Osteoblast (primary cell): ENCODE results near the gene KIFC1. TPM values are rescaled to one million over a fixed set of nuclear protein-coding genes. Genes with fewer than 3 reads are reported as not detected.
"Not testable (repeated sequence)": the region's sequence is repeated elsewhere in the genome, so short reads cannot be mapped to it uniquely, and the experiment has no call there.

Experiments used
- DNase-seq: peaks from one replicate; pipeline ENCODE4 v3.0.0; 2011; ENCODE audit warnings: low spot score, mixed read lengths; ENCODE audit not compliant: insufficient read length; ENCODE audit errors: missing footprints
- H2AFZ ChIP-seq: 2 replicates; pipeline ENCODE4 v1.6.0; 2011; ENCODE audit warnings: mild to moderate bottlenecking, low read length
- H3K27ac ChIP-seq: 2 replicates; pipeline ENCODE4 v1.5.1; 2011; ENCODE audit warnings: mild to moderate bottlenecking, low read depth, low read length, moderate library complexity
- H3K27me3 ChIP-seq: 2 replicates; pipeline ENCODE4 v1.6.0; 2012; ENCODE audit warnings: mild to moderate bottlenecking, control low read depth, inconsistent platforms, low read length, moderate library complexity; ENCODE audit not compliant: insufficient read depth
- H3K36me3 ChIP-seq: 2 replicates; pipeline ENCODE4 v1.5.1; 2011; ENCODE audit warnings: mild to moderate bottlenecking, low read length, control low read depth, moderate library complexity; ENCODE audit not compliant: insufficient read depth
- H3K4me1 ChIP-seq: 2 replicates; pipeline ENCODE4 v1.5.1; 2011; ENCODE audit warnings: mild to moderate bottlenecking, low read length, control low read depth, moderate library complexity; ENCODE audit not compliant: insufficient read depth
- H3K4me2 ChIP-seq: 2 replicates; pipeline ENCODE4 v1.6.0; 2011; ENCODE audit warnings: mild to moderate bottlenecking, low read length; ENCODE audit not compliant: insufficient read depth
- H3K4me3 ChIP-seq: fragments of 200-600 bp; sonication (generic); 3 replicates; pipeline ENCODE4 v1.5.1; 2012; ENCODE audit warnings: mild to moderate bottlenecking, low read length, inconsistent platforms; ENCODE audit not compliant: insufficient read depth
- H3K79me2 ChIP-seq: 2 replicates; pipeline ENCODE4 v1.6.0; 2012; ENCODE audit warnings: mild to moderate bottlenecking, low read length, control low read depth, inconsistent platforms; ENCODE audit not compliant: insufficient read depth
- H3K9me3 ChIP-seq: 2 replicates; pipeline ENCODE4 v1.5.1; 2011; ENCODE audit warnings: low read depth, low read length, control low read depth
- H4K20me1 ChIP-seq: 2 replicates; pipeline ENCODE4 v1.6.0; 2012; ENCODE audit warnings: mild to moderate bottlenecking, low read length, control low read depth; ENCODE audit not compliant: insufficient read depth
- total RNA-seq: library from RNA; depleted of rRNA; stranded (reverse); fragments of >200 nt; gene quantifications from 2 replicates; pipeline ENCODE4 v1.2.3, GENCODE V29; 2012
- TF ChIP-seq, protein P1 (sequence below): IDR thresholded peaks from 2 replicates; pipeline ENCODE4 v1.5.1; 2011; ENCODE audit warnings: mild to moderate bottlenecking, low read depth, low read length, moderate library complexity; ENCODE audit errors: extremely low read depth

Gene KIFC1
- total RNA-seq, 1 donor: 4.0 TPM

DNA sequence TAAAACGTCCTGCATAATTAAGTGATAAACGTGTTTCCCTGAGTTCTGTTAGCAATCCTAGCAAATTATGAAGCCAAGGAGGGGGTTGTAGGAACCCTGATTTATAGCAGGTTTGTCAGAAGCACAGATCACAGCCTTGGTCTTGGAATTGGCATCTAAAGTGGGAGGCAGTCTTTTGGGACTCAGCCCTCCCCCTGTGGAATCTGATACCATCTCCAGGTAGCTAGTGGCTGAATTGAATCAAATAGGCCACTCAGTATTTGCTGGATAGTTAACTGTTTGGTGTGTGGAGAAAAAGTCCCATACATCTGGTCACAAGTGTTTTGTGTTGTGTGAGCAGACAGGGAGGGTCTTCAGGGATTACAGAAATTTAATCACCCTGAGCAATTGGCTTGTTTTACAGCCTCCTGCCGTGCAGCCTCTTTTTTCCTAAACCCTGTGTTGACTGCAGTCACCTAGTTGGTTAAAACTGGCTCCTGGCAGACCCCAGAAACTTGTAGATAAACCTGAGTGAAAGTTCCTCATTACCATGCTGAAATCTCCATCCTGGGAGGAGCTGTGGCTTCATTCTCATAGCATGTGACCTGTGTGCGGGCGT, 19.0 kb upstream of the KIFC1 start:
- Histone ChIP-seq H3K27ac (no peak overlapping the region), H3K4me3 (no peak overlapping the region), H3K36me3 (no peaks in the 10 kb centered on the region), H3K79me2 (no peaks in the 10 kb centered on the region), H2AFZ (no peak overlapping the region), H3K27me3 (no peaks in the 10 kb centered on the region), H3K4me2 (no peak overlapping the region), H3K4me1 (peaks cover 25% of the 10 kb centered on the region), H3K9me3 (no peaks in the 10 kb centered on the region), H4K20me1 (no peaks in the 10 kb centered on the region)
- DNase-seq: peak; percentile 1
- TF ChIP-seq, protein P1, sequence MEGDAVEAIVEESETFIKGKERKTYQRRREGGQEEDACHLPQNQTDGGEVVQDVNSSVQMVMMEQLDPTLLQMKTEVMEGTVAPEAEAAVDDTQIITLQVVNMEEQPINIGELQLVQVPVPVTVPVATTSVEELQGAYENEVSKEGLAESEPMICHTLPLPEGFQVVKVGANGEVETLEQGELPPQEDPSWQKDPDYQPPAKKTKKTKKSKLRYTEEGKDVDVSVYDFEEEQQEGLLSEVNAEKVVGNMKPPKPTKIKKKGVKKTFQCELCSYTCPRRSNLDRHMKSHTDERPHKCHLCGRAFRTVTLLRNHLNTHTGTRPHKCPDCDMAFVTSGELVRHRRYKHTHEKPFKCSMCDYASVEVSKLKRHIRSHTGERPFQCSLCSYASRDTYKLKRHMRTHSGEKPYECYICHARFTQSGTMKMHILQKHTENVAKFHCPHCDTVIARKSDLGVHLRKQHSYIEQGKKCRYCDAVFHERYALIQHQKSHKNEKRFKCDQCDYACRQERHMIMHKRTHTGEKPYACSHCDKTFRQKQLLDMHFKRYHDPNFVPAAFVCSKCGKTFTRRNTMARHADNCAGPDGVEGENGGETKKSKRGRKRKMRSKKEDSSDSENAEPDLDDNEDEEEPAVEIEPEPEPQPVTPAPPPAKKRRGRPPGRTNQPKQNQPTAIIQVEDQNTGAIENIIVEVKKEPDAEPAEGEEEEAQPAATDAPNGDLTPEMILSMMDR: no peak

DNA sequence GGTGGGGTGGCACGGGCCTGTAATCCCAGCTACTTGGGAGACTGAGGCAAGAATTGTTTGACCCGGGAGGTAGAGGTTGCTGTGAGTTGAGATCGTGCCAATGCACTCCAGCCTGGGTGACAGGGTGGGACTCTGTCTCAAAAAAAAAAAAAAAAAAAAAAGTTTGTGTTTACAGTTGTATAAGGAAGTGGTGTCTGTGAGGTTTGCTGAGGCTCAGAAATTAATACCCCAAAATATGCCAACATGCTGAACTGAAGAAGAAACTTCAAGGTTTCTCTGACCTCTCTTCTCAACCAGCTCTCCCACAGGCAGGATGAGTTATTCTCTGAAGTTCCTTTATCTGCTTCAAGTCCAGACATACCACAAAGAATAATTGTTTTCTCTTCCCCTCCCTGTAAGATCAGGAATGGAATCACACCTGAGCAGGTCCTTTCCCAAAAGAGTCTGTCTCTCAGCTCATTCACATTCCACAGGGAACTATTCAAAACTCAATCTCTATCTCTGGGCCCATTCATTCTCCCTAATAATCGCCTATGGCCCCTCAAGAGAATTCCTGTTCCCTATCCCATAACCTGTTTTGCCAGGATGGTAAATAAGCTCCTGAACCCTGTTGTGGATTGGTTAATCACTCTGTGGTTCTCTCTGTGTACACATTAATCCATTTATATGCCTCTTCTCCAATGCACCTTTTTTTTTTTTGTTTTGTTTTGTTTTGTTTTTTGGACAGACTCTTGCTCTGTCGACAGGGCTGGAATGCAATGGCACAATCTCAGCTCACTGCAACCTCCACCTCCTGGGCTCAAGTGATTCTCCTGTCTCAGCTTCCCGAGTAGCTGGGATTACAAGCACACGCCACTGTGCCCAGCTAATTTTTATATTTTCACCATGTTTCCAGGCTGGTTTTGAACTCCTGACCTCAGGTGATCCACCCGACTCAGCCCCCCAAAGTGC, 17.4 kb upstream of the KIFC1 start:
- DNase-seq: peak; percentile 26
- no peaks in the 10 kb centered on the region for H3K79me2 ChIP-seq
- no peaks in the 10 kb centered on the region for H4K20me1 ChIP-seq
- H3K4me2 ChIP-seq: no peak overlapping the region
- H3K4me1 ChIP-seq: peaks cover 26% of the 10 kb centered on the region
- TF ChIP-seq, protein P1: no peak
- H2AFZ ChIP-seq: no peak overlapping the region
- no peaks in the 10 kb centered on the region for H3K36me3 ChIP-seq
- no peak overlapping the region for H3K27ac ChIP-seq
- no peaks in the 10 kb centered on the region for H3K27me3 ChIP-seq
- no peaks in the 10 kb centered on the region for H3K9me3 ChIP-seq
- H3K4me3 ChIP-seq: no peak overlapping the region

DNA sequence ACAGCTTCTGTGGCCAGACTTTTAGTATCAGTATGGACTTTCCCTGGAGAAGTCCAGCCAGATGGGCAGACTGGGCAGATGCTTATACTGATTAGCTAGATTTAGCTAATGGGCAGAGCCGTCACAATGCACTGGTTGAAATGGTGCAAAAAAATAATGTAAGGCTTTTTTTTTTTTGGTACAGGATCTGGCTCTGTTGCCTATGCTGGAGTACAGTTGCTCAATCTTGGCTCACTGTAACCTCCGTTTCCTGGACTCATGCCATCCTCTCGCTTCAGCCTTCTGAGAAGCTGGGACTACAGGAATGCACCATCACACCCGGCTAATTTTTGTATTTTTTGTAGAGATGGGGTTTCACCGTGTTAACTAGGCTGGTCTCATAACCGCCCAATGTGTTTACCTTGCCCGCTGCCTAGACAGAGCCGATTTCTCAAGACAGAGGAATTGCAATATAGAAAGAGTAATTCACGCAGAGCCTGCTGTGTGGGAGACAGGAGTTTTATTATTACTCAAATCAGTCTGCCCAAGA, 16.4 kb upstream of the KIFC1 start:
- DNase-seq: no peak
- H2AFZ ChIP-seq: peak overlapping the region; percentile 39
- peaks cover 26% of the 10 kb centered on the region for H3K4me1 ChIP-seq
- H3K36me3 ChIP-seq: no peaks in the 10 kb centered on the region
- H4K20me1 ChIP-seq: no peaks in the 10 kb centered on the region
- H3K27me3 ChIP-seq: no peaks in the 10 kb centered on the region
- no peaks in the 10 kb centered on the region for H3K79me2 ChIP-seq
- peak overlapping the region; percentile 74 for H3K4me2 ChIP-seq
- peak overlapping the region; percentile 29 for H3K4me3 ChIP-seq
- H3K9me3 ChIP-seq: no peaks in the 10 kb centered on the region
- TF ChIP-seq, protein P1: no peak
- H3K27ac ChIP-seq: peak overlapping the region; percentile 65

DNA sequence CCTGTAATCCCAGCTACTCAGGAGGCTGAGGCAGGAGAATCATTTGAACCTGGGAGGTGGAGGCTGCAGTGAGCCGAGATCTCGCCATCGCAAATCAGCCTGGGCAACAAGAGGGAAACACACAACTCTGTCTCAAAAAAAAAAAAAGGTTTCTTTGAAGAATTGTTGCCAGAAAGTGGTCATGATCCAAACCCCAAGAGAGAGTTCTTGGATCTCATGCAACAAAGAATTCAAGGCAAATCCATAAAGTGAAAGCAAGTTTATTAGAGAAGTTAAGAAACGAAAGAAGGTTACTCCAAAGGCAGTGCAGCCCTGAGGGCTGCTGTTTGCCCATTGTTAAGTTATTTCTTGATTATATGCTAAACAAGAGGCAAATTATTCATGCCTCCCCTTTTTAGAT, 14.5 kb upstream of the KIFC1 start:
- Histone ChIP-seq H3K4me1 (peaks cover 26% of the 10 kb centered on the region), H2AFZ (peak overlapping the region; percentile 36), H4K20me1 (no peaks in the 10 kb centered on the region), H3K4me3 (no peak overlapping the region), H3K9me3 (no peaks in the 10 kb centered on the region), H3K27ac (no peak overlapping the region), H3K36me3 (no peaks in the 10 kb centered on the region), H3K79me2 (no peaks in the 10 kb centered on the region), H3K27me3 (no peaks in the 10 kb centered on the region), H3K4me2 (peak overlapping the region; percentile 64)
- no peak for DNase-seq
- TF ChIP-seq, protein P1: no peak

DNA sequence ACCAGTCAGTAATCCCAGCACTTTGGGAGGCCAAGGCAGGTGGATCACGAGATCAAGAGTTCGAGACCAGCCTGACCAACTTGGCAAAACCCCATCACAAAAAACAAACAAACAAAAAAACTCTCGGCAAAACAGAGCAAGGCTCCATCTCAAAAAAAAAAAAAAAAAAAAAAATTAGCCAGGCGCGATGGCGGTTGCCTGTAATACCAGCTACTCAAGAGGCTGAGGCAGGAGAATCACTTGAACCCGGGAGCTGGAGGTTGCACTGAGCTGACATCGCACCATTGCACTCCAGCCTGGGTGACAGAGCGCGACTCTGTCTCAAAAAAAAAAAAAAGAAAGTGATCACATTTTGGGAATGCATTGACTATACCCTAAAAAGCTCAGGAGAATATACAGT, 12.4 kb upstream of the KIFC1 start:
- peaks cover 26% of the 10 kb centered on the region for H3K4me1 ChIP-seq
- H4K20me1 ChIP-seq, H3K9me3 ChIP-seq, DNase-seq, H3K27ac ChIP-seq, H2AFZ ChIP-seq, H3K36me3 ChIP-seq, H3K27me3 ChIP-seq, H3K79me2 ChIP-seq, H3K4me3 ChIP-seq, H3K4me2 ChIP-seq: not testable (repeated sequence)
